OCI-LY7 (cell line): Measurements from ENCODE around the gene ATP6AP1.

ENCODE experiments used
- CTCF ChIP-seq: fragments of 200-600 bp; sonication (generic); conservative IDR thresholded peaks from 2 replicates; pipeline ENCODE4 v1.5.1; 2014; ENCODE audit warnings: mild to moderate bottlenecking, antibody characterized with exemption, low read length, moderate library complexity, mixed read lengths
- EZH2phosphoT487 ChIP-seq: fragments of 200-600 bp; sonication (generic); IDR thresholded peaks from 2 replicates; pipeline ENCODE4 v1.6.1; 2018; ENCODE audit warnings: low read depth, borderline replicate concordance, mild to moderate bottlenecking, mixed run types, antibody characterized with exemption, low read length, moderate library complexity, mixed read lengths

GRCh38 chrX:154473683-154474082 lies 45.2 kb downstream of the ATP6AP1 start:
- TF ChIP-seq CTCF (no peak), EZH2phosphoT487 (no peak)
